T-cell (primary cell): ENCODE data around the gene AKAP13. TPM values are rescaled to one million over a fixed set of nuclear protein-coding genes. Genes with fewer than 3 reads are reported as not detected.
A peak's percentile ranks its signal among the peaks of the same experiment; 100 is the strongest.
"Not testable (repeated sequence)": the region's sequence is repeated elsewhere in the genome, so short reads cannot be mapped to it uniquely, and the experiment has no call there.

Source experiments
- ATAC-seq, 4 experiments: fragments of 200-7000 bp in 3 of 4; fragments of 150-1000 bp in 1 of 4; cut with Tn5 transposase; replicated peaks in 1 of 4; 1 replicate in 3 of 4; 2 replicates in 1 of 4; pipeline ENCODE4 v1.10.0; 2021; ENCODE audit warnings: moderate library complexity in 3 of 4, mild to moderate bottlenecking in 2 of 4, moderate number of reproducible peaks in 1 of 4
- CTCF ChIA-PET, 2 donors: fragments of 300-600 bp; sonication (Branson Sonifier 250); formaldehyde crosslinking; loops; one replicate each; lab custom pipeline; 2022; ENCODE audit warnings: antibody characterized with exemption in 2 of 2; lab: Charles Lee
- POLR2A ChIA-PET, 2 donors: fragments of 300-600 bp; sonication (Branson Sonifier 250); formaldehyde crosslinking; loops; one replicate each; lab custom pipeline; 2022; ENCODE audit warnings: antibody characterized with exemption in 2 of 2; lab: Charles Lee
- DNase-seq, 35 experiments: peaks; one replicate each; pipeline versions ENCODE4 v3.0.0 to v3.0.0-alpha.2; 2013 to 2023
- H3K27ac ChIP-seq: one replicate; pipeline ENCODE4 v1.5.1; 2013; ENCODE audit warnings: low read length
- H3K27me3 ChIP-seq, 2 experiments: replicated peaks in 1 of 2; 1 replicate in 1 of 2; 2 replicates in 1 of 2; pipeline versions ENCODE4 v1.6.1 to v1.7.0; 2013; ENCODE audit warnings: low read length in 1 of 2, mixed read lengths in 1 of 2; ENCODE audit not compliant: control insufficient read depth in 2 of 2, insufficient read depth in 2 of 2; ENCODE audit errors: extremely low read depth in 1 of 2
- H3K36me3 ChIP-seq, 2 donors: 1 replicate in 1 of 2; 2 replicates in 1 of 2; pipeline versions ENCODE4 v1.6.1 to v1.7.0; 2013; ENCODE audit warnings: low read length in 1 of 2; ENCODE audit not compliant: control insufficient read depth in 2 of 2, insufficient read depth in 1 of 2; ENCODE audit errors: extremely low read depth in 1 of 2
- H3K4me1 ChIP-seq, 2 experiments: 1 replicate in 1 of 2; 2 replicates in 1 of 2; pipeline versions ENCODE4 v1.6.1 to v1.7.0; 2013; ENCODE audit warnings: low read length in 2 of 2, mixed read lengths in 1 of 2; ENCODE audit not compliant: insufficient read depth in 2 of 2, control insufficient read depth in 1 of 2; ENCODE audit errors: extremely low read depth in 1 of 2
- H3K4me3 ChIP-seq, 2 donors: 1 replicate in 1 of 2; 2 replicates in 1 of 2; pipeline versions ENCODE4 v1.5.1 to v1.7.0; 2013; ENCODE audit warnings: mild to moderate bottlenecking in 2 of 2, low read length in 1 of 2, moderate library complexity in 1 of 2; ENCODE audit not compliant: control insufficient read depth in 1 of 2; ENCODE audit errors: extremely low read depth in 1 of 2
- H3K9me3 ChIP-seq: 2 replicates; pipeline ENCODE4 v1.7.0; 2013
- H3K27ac Mint-ChIP-seq, 2 donors: one replicate each; pipeline ENCODE4 v1.8.0; 2020 to 2021; ENCODE audit warnings: mild to moderate bottlenecking in 2 of 2, mixed read lengths in 2 of 2
- H3K27me3 Mint-ChIP-seq, 2 donors: one replicate each; pipeline ENCODE4 v1.8.0; 2021 to 2022; ENCODE audit warnings: mixed read lengths in 2 of 2
- H3K36me3 Mint-ChIP-seq: one replicate; pipeline ENCODE4 v1.8.0; 2021; ENCODE audit warnings: mixed read lengths
- H3K4me1 Mint-ChIP-seq, 3 donors: one replicate each; pipeline ENCODE4 v1.8.0; 2020 to 2022; ENCODE audit warnings: mixed read lengths in 3 of 3, mild to moderate bottlenecking in 1 of 3
- H3K4me3 Mint-ChIP-seq, 3 donors: one replicate each; pipeline ENCODE4 v1.8.0; 2020 to 2022; ENCODE audit warnings: mild to moderate bottlenecking in 3 of 3, mixed read lengths in 3 of 3, moderate library complexity in 3 of 3
- H3K9me3 Mint-ChIP-seq, 3 donors: one replicate each; pipeline ENCODE4 v1.8.0; 2020 to 2022; ENCODE audit warnings: mixed read lengths in 3 of 3
- WGBS: methylation state at CpG from one replicate; pipeline ENCODE4 v1.1.5; 2013; ENCODE audit warnings: missing lambda C conversion rate; ENCODE audit not compliant: insufficient coverage; 5-methylcytosine and 5-hydroxymethylcytosine counted together
- total RNA-seq, 35 experiments: library from RNA in 6 of 35; stranded (reverse) in 6 of 35; fragments of 120-200 nt in 1 of 35; gene quantifications; one replicate each; pipeline versions ENCODE4 v1.2.1 to v1.2.4 and lab custom pipeline; 2013 to 2026

AKAP13 gene
- total RNA-seq, 5 donors from 2014 or later (not counting 1 experiment from before 2014, with no cell fraction given) = 232 to 391 (median 281) TPM

- 20% methylated on average over 1 of the region's 8 CpGs for WGBS
- H3K4me1 ChIP-seq, DNase-seq, H3K27ac ChIP-seq, H3K36me3 ChIP-seq, CTCF ChIA-PET, H3K9me3 ChIP-seq, H3K27me3 ChIP-seq, H3K4me3 ChIP-seq, H3K9me3 Mint-ChIP-seq, POLR2A ChIA-PET, H3K36me3 Mint-ChIP-seq, H3K27ac Mint-ChIP-seq, H3K27me3 Mint-ChIP-seq, H3K4me3 Mint-ChIP-seq: not testable (repeated sequence)
- H3K4me1 Mint-ChIP-seq = peaks cover 6 to 18% (median 14%) of the 10 kb centered on the region in 3 donors
- ATAC-seq = peak in 2 of 4 experiments; percentile 30 to 37
These were observed 32.2 kb upstream of the AKAP13 start for GRCh38 chr15:85348048-85348766.

GRCh38 chr15:85349062-85349461 lies 31.3 kb upstream of the AKAP13 start:
- ATAC-seq, H3K4me3 Mint-ChIP-seq, CTCF ChIA-PET, H3K36me3 Mint-ChIP-seq, H3K27me3 ChIP-seq, H3K27me3 Mint-ChIP-seq, H3K4me3 ChIP-seq, H3K27ac Mint-ChIP-seq, POLR2A ChIA-PET, H3K9me3 ChIP-seq, H3K27ac ChIP-seq, DNase-seq, H3K36me3 ChIP-seq, H3K4me1 ChIP-seq, H3K9me3 Mint-ChIP-seq: not testable (repeated sequence)
- WGBS = 60% methylated on average over 1 of the region's 4 CpGs
- peaks cover 6 to 16% (median 14%) of the 10 kb centered on the region in 3 donors for H3K4me1 Mint-ChIP-seq

- WGBS = no CpG with 5 or more reads among the region's 3 CpGs
- no peak overlapping the region for H3K4me3 Mint-ChIP-seq
- Histone ChIP-seq H3K4me3 (no peak overlapping the region), H3K4me1 (peaks cover 0 to 6% of the 10 kb centered on the region in 2 experiments), H3K36me3 (no peaks in the 10 kb centered on the region), H3K27ac (no peak overlapping the region), H3K9me3 (no peaks in the 10 kb centered on the region), H3K27me3 (no peaks in the 10 kb centered on the region)
- no peaks in the 10 kb centered on the region for H3K9me3 Mint-ChIP-seq
- ATAC-seq = no peak
- no peaks in the 10 kb centered on the region for H3K27me3 Mint-ChIP-seq
- POLR2A ChIA-PET = no interaction called here
- no peak overlapping the region for H3K27ac Mint-ChIP-seq
- CTCF ChIA-PET = no interaction called here
- peaks cover 2% of the 10 kb centered on the region for H3K36me3 Mint-ChIP-seq
- H3K4me1 Mint-ChIP-seq = peaks cover 6 to 17% (median 16%) of the 10 kb centered on the region in 3 donors
- no peak for DNase-seq
These were observed 30.0 kb upstream of the AKAP13 start for GRCh38 chr15:85350395-85350794.

GRCh38 chr15:85351501-85351900 lies 28.9 kb upstream of the AKAP13 start:
- H3K9me3 Mint-ChIP-seq, H3K27ac Mint-ChIP-seq, ATAC-seq, H3K4me3 Mint-ChIP-seq, H3K9me3 ChIP-seq, H3K4me1 ChIP-seq, H3K27me3 ChIP-seq, DNase-seq, H3K4me3 ChIP-seq, H3K27ac ChIP-seq, POLR2A ChIA-PET, H3K27me3 Mint-ChIP-seq, H3K36me3 ChIP-seq, H3K36me3 Mint-ChIP-seq, CTCF ChIA-PET: not testable (repeated sequence)
- 94% methylated on average over 2 of the region's 8 CpGs for WGBS
- peaks cover 6 to 14% (median 12%) of the 10 kb centered on the region in 3 donors for H3K4me1 Mint-ChIP-seq

- no peaks in the 10 kb centered on the region for H3K9me3 Mint-ChIP-seq
- no peak for DNase-seq
- 100% methylated on average over 1 of the region's 4 CpGs for WGBS
- H3K36me3 Mint-ChIP-seq = peaks cover 2% of the 10 kb centered on the region
- H3K27me3 ChIP-seq = no peaks in the 10 kb centered on the region
- H3K27ac Mint-ChIP-seq = no peak overlapping the region
- H3K9me3 ChIP-seq = no peaks in the 10 kb centered on the region
- no peaks in the 10 kb centered on the region for H3K27me3 Mint-ChIP-seq
- no peak overlapping the region for H3K4me3 ChIP-seq
- no peak for ATAC-seq
- H3K4me3 Mint-ChIP-seq = no peak overlapping the region
- H3K4me1 Mint-ChIP-seq = peaks cover 6 to 14% (median 12%) of the 10 kb centered on the region in 3 donors
- CTCF ChIA-PET = no interaction called here
- POLR2A ChIA-PET = no interaction called here
- no peaks in the 10 kb centered on the region for H3K36me3 ChIP-seq
- no peak overlapping the region for H3K27ac ChIP-seq
- peaks cover 0 to 6% of the 10 kb centered on the region in 2 experiments for H3K4me1 ChIP-seq
These were observed 28.4 kb upstream of the AKAP13 start for GRCh38 chr15:85351965-85352364.

GRCh38 chr15:85353516-85353915 lies 26.9 kb upstream of the AKAP13 start:
- Mint-ChIP-seq H3K9me3 (no peaks in the 10 kb centered on the region), H3K4me3 (no peak overlapping the region), H3K27ac (no peak overlapping the region), H3K27me3 (no peaks in the 10 kb centered on the region), H3K4me1 (peaks cover 3 to 11% (median 10%) of the 10 kb centered on the region in 3 donors), H3K36me3 (peaks cover 2% of the 10 kb centered on the region)
- no peak for DNase-seq
- no peaks in the 10 kb centered on the region for H3K27me3 ChIP-seq
- ATAC-seq = no peak
- no peaks in the 10 kb centered on the region for H3K9me3 ChIP-seq
- peaks cover 0 to 2% of the 10 kb centered on the region in 2 experiments for H3K4me1 ChIP-seq
- no peak overlapping the region for H3K4me3 ChIP-seq
- POLR2A ChIA-PET = no interaction called here
- H3K27ac ChIP-seq = no peak overlapping the region
- CTCF ChIA-PET = no interaction called here
- H3K36me3 ChIP-seq = no peaks in the 10 kb centered on the region
